ENCODE data around the gene NDFIP1.

Gene NDFIP1

GRCh38 chr5:142128675-142129208 lies 20.2 kb downstream of the NDFIP1 start:
- peak overlapping the region; percentile 14 to 56 for H3K27ac ChIP-seq (ENCODE audit: insufficient read depth in 1 of 2, low read depth in 1 of 2, low read length in 2 of 2, poor library complexity in 1 of 2, severe bottlenecking in 2 of 2)
- DNase-seq: peak in 2 of 3 donors; percentile 51 to 68
- peaks cover 0 to 3% (median 0%) of the 10 kb centered on the region in 5 experiments for H3K9me3 ChIP-seq (ENCODE audit: control extremely low read depth in 1 of 5, control insufficient read depth in 4 of 5, insufficient read depth in 2 of 5, low read depth in 1 of 5, low read length in 4 of 5)
- no peaks in the 10 kb centered on the region for H3K27me3 ChIP-seq (replicated peaks in 2 of 5; ENCODE audit: control insufficient read depth in 4 of 5, insufficient read depth in 5 of 5, low read length in 4 of 5)
- ChIA-PET CTCF (interaction anchor here (0.6 to 1.3 kb wide), 8 partner anchors 8 to 160 kb away, joined by 3 to 6 read pairs (median 3); partner anchors contain the start of gene RNF14), POLR2A (no interaction called here)
- peaks cover 0 to 34% (median 14%) of the 10 kb centered on the region in 4 experiments for H3K4me1 ChIP-seq (ENCODE audit: control extremely low read depth in 1 of 4, control insufficient read depth in 4 of 4, insufficient read depth in 4 of 4, low read length in 3 of 4)
- peak overlapping the region in 1 of 7 experiments; percentile 20 for H3K4me3 ChIP-seq (ENCODE audit: control insufficient read depth in 1 of 7, extremely low read depth in 1 of 7, insufficient read depth in 4 of 7, low read depth in 2 of 7, low read length in 6 of 7)
- 0% methylated on average over 3 of the region's 3 CpGs for WGBS (ENCODE audit: insufficient coverage)
- peaks cover 7 to 21% (median 12%) of the 10 kb centered on the region in 4 experiments for H3K36me3 ChIP-seq (ENCODE audit: control insufficient read depth in 4 of 4, insufficient read depth in 4 of 4, low read length in 3 of 4)

- Histone ChIP-seq H3K27ac (ENCODE audit: insufficient read depth in 1 of 2, low read depth in 1 of 2, low read length in 2 of 2, poor library complexity in 1 of 2, severe bottlenecking in 2 of 2) (no peak overlapping the region), H3K9me3 (ENCODE audit: control extremely low read depth in 1 of 5, control insufficient read depth in 4 of 5, insufficient read depth in 2 of 5, low read depth in 1 of 5, low read length in 4 of 5) (peaks cover 0 to 3% (median 0%) of the 10 kb centered on the region in 5 experiments), H3K4me3 (ENCODE audit: control insufficient read depth in 1 of 7, extremely low read depth in 1 of 7, insufficient read depth in 4 of 7, low read depth in 2 of 7, low read length in 6 of 7) (no peak overlapping the region), H3K27me3 (replicated peaks in 2 of 5; ENCODE audit: control insufficient read depth in 4 of 5, insufficient read depth in 5 of 5, low read length in 4 of 5) (no peaks in the 10 kb centered on the region), H3K36me3 (ENCODE audit: control insufficient read depth in 4 of 4, insufficient read depth in 4 of 4, low read length in 3 of 4) (peaks cover 7 to 23% (median 12%) of the 10 kb centered on the region in 4 experiments), H3K4me1 (ENCODE audit: control extremely low read depth in 1 of 4, control insufficient read depth in 4 of 4, insufficient read depth in 4 of 4, low read length in 3 of 4) (peaks cover 3 to 34% (median 19%) of the 10 kb centered on the region in 4 experiments)
- POLR2A ChIA-PET: no interaction called here
- CTCF ChIA-PET: interaction anchor here (0.7 to 1.3 kb wide), 6 partner anchors 9 to 160 kb away, joined by 3 to 6 read pairs (median 4); partner anchors contain the start of gene RNF14
- DNase-seq: no peak
- 93% methylated on average over 3 of the region's 11 CpGs for WGBS (ENCODE audit: insufficient coverage)
Observed at GRCh38 chr5:142129446-142130066, 21.0 kb downstream of the NDFIP1 start.

GRCh38 chr5:142131394-142131793 lies 22.8 kb downstream of the NDFIP1 start:
- Histone ChIP-seq H3K4me1 (ENCODE audit: control extremely low read depth in 1 of 4, control insufficient read depth in 4 of 4, insufficient read depth in 4 of 4, low read length in 3 of 4) (peaks cover 3 to 37% (median 21%) of the 10 kb centered on the region in 4 experiments), H3K9me3 (ENCODE audit: control extremely low read depth in 1 of 5, control insufficient read depth in 4 of 5, insufficient read depth in 2 of 5, low read depth in 1 of 5, low read length in 4 of 5) (peaks cover 0 to 3% (median 0%) of the 10 kb centered on the region in 5 experiments), H3K36me3 (ENCODE audit: control insufficient read depth in 4 of 4, insufficient read depth in 4 of 4, low read length in 3 of 4) (peaks cover 13 to 28% (median 15%) of the 10 kb centered on the region in 4 experiments), H3K27me3 (replicated peaks in 2 of 5; ENCODE audit: control insufficient read depth in 4 of 5, insufficient read depth in 5 of 5, low read length in 4 of 5) (no peaks in the 10 kb centered on the region), H3K4me3 (ENCODE audit: control insufficient read depth in 1 of 7, extremely low read depth in 1 of 7, insufficient read depth in 4 of 7, low read depth in 2 of 7, low read length in 6 of 7) (no peak overlapping the region), H3K27ac (ENCODE audit: insufficient read depth in 1 of 2, low read depth in 1 of 2, low read length in 2 of 2, poor library complexity in 1 of 2, severe bottlenecking in 2 of 2) (no peak overlapping the region)
- no peak for DNase-seq
- POLR2A ChIA-PET: no interaction called here
- CTCF ChIA-PET: interaction anchor here (1.1 to 4.4 kb wide), 2 partner anchors 13 to 119 kb away, joined by 4 to 24 read pairs; partner anchors contain the start of gene GNPDA1
- WGBS (ENCODE audit: insufficient coverage): no CpG with 5 or more reads among the region's 3 CpGs

GRCh38 chr5:142132916-142133315 lies 24.3 kb downstream of the NDFIP1 start:
- Histone ChIP-seq H3K9me3 (ENCODE audit: control extremely low read depth in 1 of 5, control insufficient read depth in 4 of 5, insufficient read depth in 2 of 5, low read depth in 1 of 5, low read length in 4 of 5) (peaks cover 0 to 3% (median 0%) of the 10 kb centered on the region in 5 experiments), H3K36me3 (ENCODE audit: control insufficient read depth in 4 of 4, insufficient read depth in 4 of 4, low read length in 3 of 4) (peaks cover 17 to 36% (median 18%) of the 10 kb centered on the region in 4 experiments), H3K4me3 (ENCODE audit: control insufficient read depth in 1 of 7, extremely low read depth in 1 of 7, insufficient read depth in 4 of 7, low read depth in 2 of 7, low read length in 6 of 7) (no peak overlapping the region), H3K27me3 (replicated peaks in 2 of 5; ENCODE audit: control insufficient read depth in 4 of 5, insufficient read depth in 5 of 5, low read length in 4 of 5) (no peaks in the 10 kb centered on the region), H3K27ac (ENCODE audit: insufficient read depth in 1 of 2, low read depth in 1 of 2, low read length in 2 of 2, poor library complexity in 1 of 2, severe bottlenecking in 2 of 2) (no peak overlapping the region), H3K4me1 (ENCODE audit: control extremely low read depth in 1 of 4, control insufficient read depth in 4 of 4, insufficient read depth in 4 of 4, low read length in 3 of 4) (peaks cover 3 to 33% (median 20%) of the 10 kb centered on the region in 4 experiments)
- DNase-seq: no peak
- POLR2A ChIA-PET: no interaction called here
- CTCF ChIA-PET: interaction anchor here (1.1 to 4.4 kb wide), 4 partner anchors 8 to 142 kb away, joined by 3 to 24 read pairs (median 6); no protein-coding TSS in a partner anchor
- WGBS (ENCODE audit: insufficient coverage): 100% methylated on average over 2 of the region's 3 CpGs

- H3K4me1 ChIP-seq (ENCODE audit: control extremely low read depth in 1 of 4, control insufficient read depth in 4 of 4, insufficient read depth in 4 of 4, low read length in 3 of 4): peaks cover 3 to 26% (median 15%) of the 10 kb centered on the region in 4 experiments
Observed at GRCh38 chr5:142133330-142134206, 25.0 kb downstream of the NDFIP1 start.

GRCh38 chr5:142134331-142135010 lies 25.9 kb downstream of the NDFIP1 start:
- Histone ChIP-seq H3K27ac (ENCODE audit: insufficient read depth in 1 of 2, low read depth in 1 of 2, low read length in 2 of 2, poor library complexity in 1 of 2, severe bottlenecking in 2 of 2) (no peak overlapping the region), H3K4me1 (ENCODE audit: control extremely low read depth in 1 of 4, control insufficient read depth in 4 of 4, insufficient read depth in 4 of 4, low read length in 3 of 4) (peaks cover 2 to 17% (median 9%) of the 10 kb centered on the region in 4 experiments), H3K9me3 (ENCODE audit: control extremely low read depth in 1 of 5, control insufficient read depth in 4 of 5, insufficient read depth in 2 of 5, low read depth in 1 of 5, low read length in 4 of 5) (peaks cover 0 to 3% (median 0%) of the 10 kb centered on the region in 5 experiments), H3K4me3 (ENCODE audit: control insufficient read depth in 1 of 7, extremely low read depth in 1 of 7, insufficient read depth in 4 of 7, low read depth in 2 of 7, low read length in 6 of 7) (no peak overlapping the region), H3K36me3 (ENCODE audit: control insufficient read depth in 4 of 4, insufficient read depth in 4 of 4, low read length in 3 of 4) (peaks cover 18 to 45% (median 21%) of the 10 kb centered on the region in 4 experiments), H3K27me3 (replicated peaks in 2 of 5; ENCODE audit: control insufficient read depth in 4 of 5, insufficient read depth in 5 of 5, low read length in 4 of 5) (no peaks in the 10 kb centered on the region)
- no CpG with 5 or more reads among the region's 7 CpGs for WGBS (ENCODE audit: insufficient coverage)
- POLR2A ChIA-PET: no interaction called here
- peak in 2 of 3 donors; percentile 45 to 53 for DNase-seq
- CTCF ChIA-PET: interaction anchor here (0.6 to 4.4 kb wide), 6 partner anchors 10 to 144 kb away, joined by 3 to 24 read pairs (median 4); partner anchors contain the start of gene NDFIP1

More at GRCh38 chr5:142133330-142134206, 25.0 kb downstream of the NDFIP1 start:
- ChIA-PET POLR2A (no interaction called here), CTCF (interaction anchor here (0.7 to 4.4 kb wide), 7 partner anchors 10 to 143 kb away, joined by 3 to 24 read pairs (median 4); no protein-coding TSS in a partner anchor)
- 100% methylated on average over 1 of the region's 3 CpGs for WGBS (ENCODE audit: insufficient coverage)
- no peak for DNase-seq
- H3K9me3 ChIP-seq (ENCODE audit: control extremely low read depth in 1 of 5, control insufficient read depth in 4 of 5, insufficient read depth in 2 of 5, low read depth in 1 of 5, low read length in 4 of 5): peaks cover 0 to 3% (median 0%) of the 10 kb centered on the region in 5 experiments
- H3K27me3 ChIP-seq (replicated peaks in 2 of 5; ENCODE audit: control insufficient read depth in 4 of 5, insufficient read depth in 5 of 5, low read length in 4 of 5): no peaks in the 10 kb centered on the region
- peaks cover 17 to 41% (median 21%) of the 10 kb centered on the region in 4 experiments for H3K36me3 ChIP-seq (ENCODE audit: control insufficient read depth in 4 of 4, insufficient read depth in 4 of 4, low read length in 3 of 4)
- H3K27ac ChIP-seq (ENCODE audit: insufficient read depth in 1 of 2, low read depth in 1 of 2, low read length in 2 of 2, poor library complexity in 1 of 2, severe bottlenecking in 2 of 2): no peak overlapping the region
- peak overlapping the region in 1 of 7 experiments; percentile 30 for H3K4me3 ChIP-seq (ENCODE audit: control insufficient read depth in 1 of 7, extremely low read depth in 1 of 7, insufficient read depth in 4 of 7, low read depth in 2 of 7, low read length in 6 of 7)
